ENCODE measurements around the gene TMEM108.

DNA sequence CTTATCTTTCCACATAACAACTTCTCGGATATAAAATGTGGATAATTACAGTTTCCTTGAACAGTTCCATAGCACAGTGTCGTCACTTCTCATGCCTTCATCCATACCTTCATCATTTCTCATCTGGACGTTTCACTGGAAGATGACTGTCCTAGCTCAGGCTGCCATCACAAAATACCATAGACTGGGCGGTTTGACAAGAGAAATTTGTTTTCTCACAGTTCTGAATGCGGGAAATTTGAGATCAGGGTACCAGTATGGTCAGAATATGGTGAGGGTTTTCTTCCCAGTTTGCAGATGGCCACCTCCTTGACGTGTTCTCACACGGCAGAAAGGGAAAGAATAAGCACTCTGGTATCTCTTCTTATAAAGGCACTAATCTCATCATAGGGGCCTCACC lies 42.8 kb downstream of the TMEM108 start:
- TF ChIP-seq, protein P1, sequence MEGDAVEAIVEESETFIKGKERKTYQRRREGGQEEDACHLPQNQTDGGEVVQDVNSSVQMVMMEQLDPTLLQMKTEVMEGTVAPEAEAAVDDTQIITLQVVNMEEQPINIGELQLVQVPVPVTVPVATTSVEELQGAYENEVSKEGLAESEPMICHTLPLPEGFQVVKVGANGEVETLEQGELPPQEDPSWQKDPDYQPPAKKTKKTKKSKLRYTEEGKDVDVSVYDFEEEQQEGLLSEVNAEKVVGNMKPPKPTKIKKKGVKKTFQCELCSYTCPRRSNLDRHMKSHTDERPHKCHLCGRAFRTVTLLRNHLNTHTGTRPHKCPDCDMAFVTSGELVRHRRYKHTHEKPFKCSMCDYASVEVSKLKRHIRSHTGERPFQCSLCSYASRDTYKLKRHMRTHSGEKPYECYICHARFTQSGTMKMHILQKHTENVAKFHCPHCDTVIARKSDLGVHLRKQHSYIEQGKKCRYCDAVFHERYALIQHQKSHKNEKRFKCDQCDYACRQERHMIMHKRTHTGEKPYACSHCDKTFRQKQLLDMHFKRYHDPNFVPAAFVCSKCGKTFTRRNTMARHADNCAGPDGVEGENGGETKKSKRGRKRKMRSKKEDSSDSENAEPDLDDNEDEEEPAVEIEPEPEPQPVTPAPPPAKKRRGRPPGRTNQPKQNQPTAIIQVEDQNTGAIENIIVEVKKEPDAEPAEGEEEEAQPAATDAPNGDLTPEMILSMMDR (IDR thresholded peaks at IDR 0.05), result no peak
- TF ChIP-seq POLR2A (IDR thresholded peaks at IDR 0.05), result no peak

Measured in lower leg skin (tissue), 3 donors.